C4-2B (cell line): ENCODE measurements around the gene SLC25A34.

ENCODE experiments used
- H3K27ac ChIP-seq: fragments of 450-650 bp; 2 replicates; pipeline ENCODE4 v1.5.1; 2017
- ZFX ChIP-seq: fragments of 450-650 bp; IDR thresholded peaks from 2 replicates; pipeline ENCODE4 v1.6.1; 2017
- TF ChIP-seq, protein P1 (sequence below): fragments of 450-650 bp; conservative IDR thresholded peaks from 2 replicates; pipeline ENCODE4 v1.5.1; 2017; ENCODE audit warnings: mild to moderate bottlenecking

The SLC25A34 gene

GRCh38 chr1:15749399-15750291 is 13.6 kb downstream of the SLC25A34 start:
- no peak overlapping the region for H3K27ac ChIP-seq
- TF ChIP-seq, protein P1, sequence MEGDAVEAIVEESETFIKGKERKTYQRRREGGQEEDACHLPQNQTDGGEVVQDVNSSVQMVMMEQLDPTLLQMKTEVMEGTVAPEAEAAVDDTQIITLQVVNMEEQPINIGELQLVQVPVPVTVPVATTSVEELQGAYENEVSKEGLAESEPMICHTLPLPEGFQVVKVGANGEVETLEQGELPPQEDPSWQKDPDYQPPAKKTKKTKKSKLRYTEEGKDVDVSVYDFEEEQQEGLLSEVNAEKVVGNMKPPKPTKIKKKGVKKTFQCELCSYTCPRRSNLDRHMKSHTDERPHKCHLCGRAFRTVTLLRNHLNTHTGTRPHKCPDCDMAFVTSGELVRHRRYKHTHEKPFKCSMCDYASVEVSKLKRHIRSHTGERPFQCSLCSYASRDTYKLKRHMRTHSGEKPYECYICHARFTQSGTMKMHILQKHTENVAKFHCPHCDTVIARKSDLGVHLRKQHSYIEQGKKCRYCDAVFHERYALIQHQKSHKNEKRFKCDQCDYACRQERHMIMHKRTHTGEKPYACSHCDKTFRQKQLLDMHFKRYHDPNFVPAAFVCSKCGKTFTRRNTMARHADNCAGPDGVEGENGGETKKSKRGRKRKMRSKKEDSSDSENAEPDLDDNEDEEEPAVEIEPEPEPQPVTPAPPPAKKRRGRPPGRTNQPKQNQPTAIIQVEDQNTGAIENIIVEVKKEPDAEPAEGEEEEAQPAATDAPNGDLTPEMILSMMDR = no peak
- TF ChIP-seq ZFX = no peak

DNA sequence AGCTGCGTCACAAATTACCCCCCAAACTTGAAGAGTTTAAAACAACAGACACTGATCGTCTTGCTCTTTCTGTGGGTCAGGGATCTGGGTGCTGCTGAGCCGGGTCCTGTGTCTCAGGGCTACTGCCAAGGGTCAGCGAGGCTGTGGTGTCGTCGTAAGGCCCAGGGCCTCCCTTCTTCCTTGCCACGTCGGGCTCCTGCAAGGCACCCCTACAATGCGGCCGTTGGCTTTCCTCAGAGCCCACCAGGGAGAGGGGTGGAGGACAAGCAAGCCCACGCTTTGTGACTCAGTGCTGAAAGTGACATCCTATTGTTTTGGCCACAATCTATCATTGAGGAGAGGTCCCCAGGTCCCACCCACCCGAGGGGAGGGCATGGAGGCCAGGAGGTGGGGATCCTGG is 14.9 kb downstream of the SLC25A34 start:
- TF ChIP-seq, protein P1 = no peak
- TF ChIP-seq ZFX = no peak
- H3K27ac ChIP-seq = no peak overlapping the region

GRCh38 chr1:15751717-15752116 is 15.7 kb downstream of the SLC25A34 start:
- no peak overlapping the region for H3K27ac ChIP-seq
- no peak for TF ChIP-seq ZFX
- TF ChIP-seq, protein P1 = no peak

- H3K27ac ChIP-seq = no peak overlapping the region
- TF ChIP-seq, protein P1 = no peak
- TF ChIP-seq ZFX = no peak
Measured at GRCh38 chr1:15753776-15754175, 17.7 kb downstream of the SLC25A34 start.

DNA sequence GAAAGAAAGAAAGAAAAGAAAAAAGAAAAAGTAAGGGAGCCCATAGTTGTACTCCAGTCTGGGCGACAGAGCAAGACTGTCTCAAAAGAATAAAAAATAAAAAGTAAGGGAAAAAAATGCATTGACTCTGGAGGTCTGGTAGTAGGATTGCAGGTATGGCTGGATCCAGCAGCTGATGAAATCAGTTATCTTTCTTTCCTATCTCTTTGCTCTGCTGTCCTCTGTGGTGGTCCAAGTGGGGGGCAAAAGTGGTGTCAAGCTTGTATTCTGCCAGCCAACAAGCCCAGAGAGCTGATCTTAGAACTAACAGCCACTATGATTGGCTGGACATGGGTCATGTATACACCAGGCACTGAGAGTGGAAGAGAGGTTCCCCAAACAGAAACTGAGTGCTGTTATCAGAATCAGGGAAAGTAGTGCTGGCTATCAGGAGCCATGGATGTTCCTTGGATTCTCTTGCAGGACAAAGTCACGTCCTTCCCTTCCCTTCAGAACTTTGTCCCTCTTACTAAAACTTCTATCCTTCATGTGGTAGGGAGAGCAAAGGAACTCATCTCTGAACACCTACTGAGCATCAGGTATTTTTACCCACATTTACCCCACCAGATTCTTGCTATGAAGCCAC is 19.1 kb downstream of the SLC25A34 start:
- TF ChIP-seq, protein P1 = no peak
- no peak overlapping the region for H3K27ac ChIP-seq

GRCh38 chr1:15755646-15756040 is 19.6 kb downstream of the SLC25A34 start:
- H3K27ac ChIP-seq = no peak overlapping the region
- TF ChIP-seq, protein P1 = no peak
- no peak for TF ChIP-seq ZFX
